ENCODE results near the gene BPIFA2.

Gene BPIFA2

GRCh38 chr20:33211817-33212424 is 44.0 kb downstream of the BPIFA2 start:
- no peaks in the 10 kb centered on the region for H3K4me1 ChIP-seq (ENCODE audit: low read length)
- H3K36me3 ChIP-seq (replicated peaks; ENCODE audit: insufficient read depth, low read length), result no peaks in the 10 kb centered on the region
- H2AFZ ChIP-seq (ENCODE audit: low read length), result no peak overlapping the region
- H3K9ac ChIP-seq (ENCODE audit: low read length), result no peak overlapping the region
- no peak overlapping the region for H3K4me2 ChIP-seq (ENCODE audit: low read depth, low read length)
- no peaks in the 10 kb centered on the region for H3K79me2 ChIP-seq (ENCODE audit: low read length)
- H3F3A ChIP-seq (ENCODE audit: insufficient read depth, low read length), result no peaks in the 10 kb centered on the region
- TF ChIP-seq CTCF (IDR thresholded peaks at IDR 0.05; ENCODE audit: low read length) (peak; percentile 29), EZH2phosphoT487 (IDR thresholded peaks at IDR 0.05; ENCODE audit: low read length) (no peak), EZH2 (optimal IDR thresholded peaks at IDR 0.05; ENCODE audit: low read depth, low read length) (no peak)
- no peaks in the 10 kb centered on the region for H4K20me1 ChIP-seq (ENCODE audit: insufficient read depth, low read length)
- no peaks in the 10 kb centered on the region for H3K9me2 ChIP-seq (replicated peaks; ENCODE audit: insufficient read depth, low read length)
- H3K9me3 ChIP-seq (replicated peaks; ENCODE audit: insufficient read depth, low read length), result no peaks in the 10 kb centered on the region
- DNase-seq, result peak; percentile 18
- peaks cover 48% of the 10 kb centered on the region for H3K27me3 ChIP-seq (replicated peaks; ENCODE audit: insufficient read depth, low read length)
- H3K27ac ChIP-seq (ENCODE audit: low read length), result no peak overlapping the region
- no peak overlapping the region for H3K4me3 ChIP-seq (ENCODE audit: low read length)

- no peak for DNase-seq
- Histone ChIP-seq H3K36me3 (replicated peaks; ENCODE audit: insufficient read depth, low read length) (no peaks in the 10 kb centered on the region), H4K20me1 (ENCODE audit: insufficient read depth, low read length) (no peaks in the 10 kb centered on the region), H3K27ac (ENCODE audit: low read length) (no peak within 1 kb of the TSS), H3K4me1 (ENCODE audit: low read length) (no peaks in the 10 kb centered on the region), H3F3A (ENCODE audit: insufficient read depth, low read length) (no peaks in the 10 kb centered on the region), H3K9me3 (replicated peaks; ENCODE audit: insufficient read depth, low read length) (no peaks in the 10 kb centered on the region), H3K9me2 (replicated peaks; ENCODE audit: insufficient read depth, low read length) (no peaks in the 10 kb centered on the region), H3K4me2 (ENCODE audit: low read depth, low read length) (no peak within 1 kb of the TSS), H3K9ac (ENCODE audit: low read length) (no peak within 1 kb of the TSS), H2AFZ (ENCODE audit: low read length) (no peak within 1 kb of the TSS), H3K79me2 (ENCODE audit: low read length) (no peaks in the 10 kb centered on the region), H3K27me3 (replicated peaks; ENCODE audit: insufficient read depth, low read length) (peaks cover 66% of the 10 kb centered on the region), H3K4me3 (ENCODE audit: low read length) (no peak within 1 kb of the TSS)
- TF ChIP-seq EZH2 (optimal IDR thresholded peaks at IDR 0.05; ENCODE audit: low read depth, low read length) (no peak), EZH2phosphoT487 (IDR thresholded peaks at IDR 0.05; ENCODE audit: low read length) (no peak), CTCF (IDR thresholded peaks at IDR 0.05; ENCODE audit: low read length) (no peak)
These were observed 49.1 kb downstream of the BPIFA2 start, which contains the start of gene BPIFA3 for GRCh38 chr20:33217052-33217451. Gene BPIFA3, plus strand, starts transcription at chr20:33217352. Its CDS starts 185 bp downstream, at chr20:33217537.

GRCh38 chr20:33224399-33224798 is 56.4 kb downstream of the BPIFA2 start:
- Histone ChIP-seq H4K20me1 (ENCODE audit: insufficient read depth, low read length) (no peaks in the 10 kb centered on the region), H3K4me1 (ENCODE audit: low read length) (no peaks in the 10 kb centered on the region), H3K4me3 (ENCODE audit: low read length) (no peak overlapping the region), H3F3A (ENCODE audit: insufficient read depth, low read length) (no peaks in the 10 kb centered on the region), H3K27ac (ENCODE audit: low read length) (no peak overlapping the region), H3K79me2 (ENCODE audit: low read length) (no peaks in the 10 kb centered on the region), H3K9me3 (replicated peaks; ENCODE audit: insufficient read depth, low read length) (no peaks in the 10 kb centered on the region), H3K9me2 (replicated peaks; ENCODE audit: insufficient read depth, low read length) (no peaks in the 10 kb centered on the region), H3K36me3 (replicated peaks; ENCODE audit: insufficient read depth, low read length) (no peaks in the 10 kb centered on the region), H3K9ac (ENCODE audit: low read length) (no peak overlapping the region), H3K27me3 (replicated peaks; ENCODE audit: insufficient read depth, low read length) (peaks cover 53% of the 10 kb centered on the region), H2AFZ (ENCODE audit: low read length) (no peak overlapping the region), H3K4me2 (ENCODE audit: low read depth, low read length) (no peak overlapping the region)
- TF ChIP-seq EZH2phosphoT487 (IDR thresholded peaks at IDR 0.05; ENCODE audit: low read length) (no peak), EZH2 (optimal IDR thresholded peaks at IDR 0.05; ENCODE audit: low read depth, low read length) (no peak)
- no peak for DNase-seq

GRCh38 chr20:33229843-33230242 is 61.9 kb downstream of the BPIFA2 start:
- Histone ChIP-seq H3K79me2 (ENCODE audit: low read length) (no peaks in the 10 kb centered on the region), H3K27ac (ENCODE audit: low read length) (no peak overlapping the region), H3K27me3 (replicated peaks; ENCODE audit: insufficient read depth, low read length) (peaks cover 24% of the 10 kb centered on the region; the same call in 1 of the 2 replicates), H3K9me3 (replicated peaks; ENCODE audit: insufficient read depth, low read length) (no peaks in the 10 kb centered on the region), H3K36me3 (replicated peaks; ENCODE audit: insufficient read depth, low read length) (no peaks in the 10 kb centered on the region), H4K20me1 (ENCODE audit: insufficient read depth, low read length) (no peaks in the 10 kb centered on the region), H3K4me2 (ENCODE audit: low read depth, low read length) (no peak overlapping the region), H3K9ac (ENCODE audit: low read length) (no peak overlapping the region), H3K4me3 (ENCODE audit: low read length) (no peak overlapping the region), H2AFZ (ENCODE audit: low read length) (no peak overlapping the region), H3F3A (ENCODE audit: insufficient read depth, low read length) (no peaks in the 10 kb centered on the region), H3K4me1 (ENCODE audit: low read length) (no peaks in the 10 kb centered on the region), H3K9me2 (replicated peaks; ENCODE audit: insufficient read depth, low read length) (no peaks in the 10 kb centered on the region)
- TF ChIP-seq EZH2phosphoT487 (IDR thresholded peaks at IDR 0.05; ENCODE audit: low read length) (no peak), EZH2 (optimal IDR thresholded peaks at IDR 0.05; ENCODE audit: low read depth, low read length) (no peak), CTCF (IDR thresholded peaks at IDR 0.05; ENCODE audit: low read length) (no peak)
- no peak for DNase-seq

Data from MM.1S (cell line).